Endothelial cell of hepatic sinusoid (primary cell): ENCODE measurements around the gene FARSA.
"Not testable (repeated sequence)": the region's sequence is repeated elsewhere in the genome, so short reads cannot be mapped to it uniquely, and the experiment has no call there.

ENCODE experiments used
- in situ Hi-C: cut with HindIII; loops from 2 replicates; pipeline ENCODE4 v1.10.0; 2017; ENCODE audit warnings: low sequenced_read_pairs

Gene FARSA

GRCh38 chr19:12933287-12934072, at the start of gene FARSA:
FARSA (minus strand) TSS chr19:12933711; CDS start chr19:12933696, 15 bp downstream.
- in situ Hi-C loops, result no loop called here

GRCh38 chr19:12983091-12983490, 49.6 kb upstream of the FARSA start:
- in situ Hi-C loops, result no loop called here

- in situ Hi-C loops, result no loop called here
These were observed 49.1 kb upstream of the FARSA start for GRCh38 chr19:12982648-12983047.

GRCh38 chr19:12979974-12980373, 46.5 kb upstream of the FARSA start:
- in situ Hi-C loops, result no loop called here

- in situ Hi-C loops, result not testable (repeated sequence)
These were observed 42.6 kb upstream of the FARSA start for GRCh38 chr19:12976109-12976508.

- in situ Hi-C loops, result no loop called here
These were observed 41.8 kb upstream of the FARSA start for GRCh38 chr19:12975221-12975741.

- in situ Hi-C loops, result no loop called here
These were observed 41.0 kb upstream of the FARSA start for GRCh38 chr19:12974301-12975220.

- in situ Hi-C loops, result no loop called here
These were observed 39.7 kb upstream of the FARSA start for GRCh38 chr19:12973236-12973635.

- in situ Hi-C loops, result no loop called here
These were observed 36.7 kb upstream of the FARSA start for GRCh38 chr19:12970070-12970820.

GRCh38 chr19:12969292-12969988, 35.9 kb upstream of the FARSA start, which contains the start of gene DAND5:
DAND5 (plus strand) TSS chr19:12969576; CDS start chr19:12969661, 85 bp downstream.
- in situ Hi-C loops, result no loop called here

GRCh38 chr19:12967907-12968306, 34.4 kb upstream of the FARSA start:
- in situ Hi-C loops, result no loop called here

GRCh38 chr19:12965812-12966135, 32.3 kb upstream of the FARSA start:
- in situ Hi-C loops, result no loop called here

GRCh38 chr19:12965017-12965811, 31.7 kb upstream of the FARSA start:
- in situ Hi-C loops, result no loop called here

- in situ Hi-C loops, result no loop called here
These were observed 26.0 kb upstream of the FARSA start for GRCh38 chr19:12959481-12959880.

GRCh38 chr19:12957389-12957952, 24.0 kb upstream of the FARSA start:
- in situ Hi-C loops, result not testable (repeated sequence)

GRCh38 chr19:12956446-12957388, 23.2 kb upstream of the FARSA start, which contains the start of gene GADD45GIP1:
GADD45GIP1 (minus strand) TSS chr19:12957223; CDS start chr19:12957212, 11 bp downstream.
- in situ Hi-C loops, result no loop called here

GRCh38 chr19:12955996-12956395, 22.5 kb upstream of the FARSA start:
- in situ Hi-C loops, result no loop called here

GRCh38 chr19:12955575-12955974, 22.1 kb upstream of the FARSA start:
- in situ Hi-C loops, result not testable (repeated sequence)
